HG03442 (cell line): Measurements from ENCODE around the gene SIGLEC1.

ENCODE experiments used
- ATAC-seq: cut with Tn5 transposase; IDR thresholded peaks from one replicate; pipeline ENCODE4 v1.9.1; 2021; ENCODE audit warnings: mild to moderate bottlenecking, moderate library complexity; ENCODE audit not compliant: unreplicated experiment

SIGLEC1 gene

GRCh38 chr20:3744806-3745685 is 32.6 kb upstream of the SIGLEC1 start:
- ATAC-seq = no peak

GRCh38 chr20:3744037-3744436 is 31.6 kb upstream of the SIGLEC1 start:
- no peak for ATAC-seq

- ATAC-seq = no peak
Measured at GRCh38 chr20:3743251-3743650, 30.9 kb upstream of the SIGLEC1 start.

DNA sequence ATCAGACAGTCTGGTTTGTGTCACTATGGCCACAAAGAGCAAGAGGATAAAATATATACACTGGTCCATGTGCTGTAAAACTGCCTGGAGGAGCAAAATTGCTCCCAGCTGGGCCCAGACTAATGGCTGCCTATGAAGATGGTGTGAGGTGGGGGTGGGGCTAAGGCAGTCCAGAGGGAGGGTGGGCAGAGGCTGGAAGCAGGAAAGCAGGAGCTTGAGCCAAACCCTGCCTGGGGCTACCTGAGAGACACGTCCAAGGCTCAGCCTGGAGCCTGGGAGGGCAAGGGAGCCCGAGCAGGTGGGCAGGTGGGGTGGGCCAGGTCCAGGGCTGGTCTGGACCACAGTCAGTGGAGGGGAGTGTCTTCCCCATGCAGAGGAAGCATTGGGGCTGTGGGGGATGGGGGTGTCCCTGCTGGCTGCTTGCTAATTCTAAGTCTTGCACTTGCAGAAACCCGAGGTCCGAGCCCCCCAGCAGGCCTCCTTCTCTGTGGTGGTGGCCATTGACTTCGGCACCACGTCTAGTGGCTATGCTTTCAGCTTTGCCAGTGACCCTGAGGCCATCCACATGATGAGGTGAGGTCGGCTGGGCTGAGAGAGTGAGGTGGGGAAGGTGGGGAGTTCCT is 29.5 kb upstream of the SIGLEC1 start:
- no peak for ATAC-seq

DNA sequence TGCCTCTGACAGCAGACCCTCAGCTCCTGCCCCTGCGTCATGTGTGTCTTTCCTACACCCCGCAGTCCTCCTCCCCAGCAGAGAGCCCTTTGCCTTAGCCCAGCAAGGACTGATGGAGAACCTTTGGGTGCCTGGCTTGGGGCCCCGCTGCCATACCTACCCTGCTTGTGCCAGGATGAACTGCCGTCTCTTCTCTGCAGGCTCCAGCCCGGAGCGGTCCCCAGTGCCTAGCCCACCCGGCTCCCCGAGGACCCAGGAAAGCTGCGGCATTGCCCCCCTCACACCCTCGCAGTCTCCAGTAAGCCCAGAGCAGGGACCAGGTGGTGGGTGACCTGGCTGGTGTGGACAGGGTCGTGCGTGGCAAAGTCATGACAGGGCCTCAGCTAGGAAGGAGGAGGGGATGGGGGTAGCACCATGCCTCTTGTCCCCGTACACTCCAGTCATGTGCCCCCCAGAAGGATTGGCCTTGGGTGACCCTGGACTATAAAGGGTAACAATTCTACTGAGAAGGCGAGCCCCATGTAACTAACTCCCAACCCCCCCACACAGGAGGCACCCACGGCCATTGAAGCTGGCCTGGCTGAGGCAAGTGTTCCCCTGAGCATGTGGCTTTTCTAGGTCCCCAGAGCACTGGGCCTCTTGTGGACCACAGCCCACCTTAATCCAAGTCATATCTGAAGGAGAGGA is 28.4 kb upstream of the SIGLEC1 start:
- ATAC-seq = no peak

GRCh38 chr20:3739926-3740451 is 27.6 kb upstream of the SIGLEC1 start:
- no peak for ATAC-seq

- ATAC-seq = no peak
Measured at GRCh38 chr20:3739054-3739925, 26.9 kb upstream of the SIGLEC1 start.

GRCh38 chr20:3738111-3739053 is 26.0 kb upstream of the SIGLEC1 start:
- no peak for ATAC-seq

DNA sequence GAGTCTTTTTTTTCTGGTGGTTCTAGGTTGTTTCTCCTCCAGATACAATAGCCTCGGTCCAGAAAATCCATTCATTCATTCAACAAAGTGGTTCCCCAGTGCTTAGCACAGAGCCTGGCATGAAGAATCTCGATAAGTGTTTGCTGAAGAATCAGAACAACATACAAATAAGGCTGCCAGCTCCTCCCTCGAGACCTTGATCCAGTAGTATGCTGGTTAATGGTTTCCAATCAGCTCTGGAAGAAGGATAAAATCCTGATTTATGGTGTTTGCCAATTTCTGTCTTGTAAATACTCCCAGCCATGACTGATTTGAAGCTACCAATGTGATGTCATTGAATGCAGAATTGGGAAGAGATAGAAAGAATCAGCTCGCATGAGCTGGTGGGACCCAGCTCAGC is 23.4 kb upstream of the SIGLEC1 start:
- ATAC-seq = no peak

DNA sequence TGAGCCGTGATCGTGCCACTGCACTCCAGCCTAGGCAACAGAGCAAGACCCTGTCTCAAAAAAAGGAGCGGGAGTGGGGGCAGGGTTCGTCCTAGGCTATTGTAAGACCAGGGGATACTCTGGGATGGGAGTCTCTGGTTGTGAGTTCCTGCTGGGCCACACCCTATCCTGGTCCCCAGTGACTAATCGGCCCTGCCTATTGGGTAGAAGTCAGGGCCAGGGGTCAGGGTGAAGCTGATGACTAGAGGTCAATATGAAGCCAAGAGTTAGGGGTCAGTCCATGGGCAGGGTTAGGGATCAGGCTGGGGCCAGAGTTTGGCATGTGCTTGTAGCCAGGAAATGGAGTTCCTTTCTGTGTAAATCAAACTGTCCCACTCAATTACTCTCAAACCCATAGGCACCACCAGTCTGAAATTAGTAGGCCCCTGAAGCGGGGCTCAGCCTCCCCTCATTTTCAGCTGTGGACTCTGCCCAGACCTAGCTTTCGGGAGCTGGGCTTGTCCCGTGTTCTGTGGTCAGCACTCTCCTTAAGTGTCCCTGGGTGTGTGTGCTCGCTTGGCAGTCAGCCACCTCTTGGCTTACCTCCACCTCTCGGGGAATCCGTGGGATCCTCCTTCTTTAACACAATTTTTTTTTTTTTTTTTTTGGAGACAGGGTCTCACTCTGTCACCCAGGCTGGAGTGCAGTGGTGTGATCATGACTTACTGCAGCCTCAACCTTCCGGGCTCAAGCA is 21.9 kb upstream of the SIGLEC1 start:
- ATAC-seq = no peak

DNA sequence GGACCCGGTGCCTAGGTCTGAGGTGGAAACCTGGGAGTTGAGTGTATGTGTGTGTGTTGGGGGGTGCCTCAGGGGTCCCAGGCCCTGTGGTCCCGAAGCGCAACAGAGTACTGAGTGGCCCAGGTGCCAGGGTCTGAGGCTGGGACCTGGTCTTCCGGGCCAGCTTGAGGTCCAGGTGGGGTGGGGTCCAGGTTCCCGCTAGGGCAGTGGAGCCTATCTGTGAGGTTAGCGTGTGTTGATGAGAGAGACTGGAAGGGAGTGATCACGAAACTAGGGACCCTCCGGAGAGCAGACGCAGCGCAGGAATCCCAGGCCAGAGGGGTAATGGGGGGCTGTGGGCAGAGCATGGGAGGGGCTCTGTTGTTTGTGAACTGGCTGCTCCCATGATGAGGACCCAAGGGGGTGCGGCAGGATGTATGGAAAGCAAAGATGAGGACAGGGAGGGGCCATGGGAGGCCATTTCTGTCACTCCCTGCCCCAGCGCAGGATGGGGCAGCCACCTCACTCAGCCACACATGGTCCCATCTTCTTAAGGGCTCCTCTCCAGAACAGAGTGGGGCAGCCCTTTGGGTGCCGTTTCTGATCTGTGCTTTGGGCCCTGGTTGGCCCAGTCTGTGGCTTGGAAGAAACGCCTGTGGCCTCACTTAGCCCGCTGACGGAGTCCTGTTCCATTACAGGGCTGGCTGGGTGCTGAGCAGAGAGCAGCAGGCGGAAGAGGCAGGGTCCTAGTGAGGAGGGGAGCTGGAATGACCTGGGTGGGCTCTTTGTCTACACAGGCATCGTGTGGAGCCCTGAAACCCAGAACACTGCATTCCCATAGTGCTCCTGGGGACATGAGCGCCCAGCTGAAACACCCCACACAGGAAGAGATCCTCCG is 21.0 kb upstream of the SIGLEC1 start:
- no peak for ATAC-seq

GRCh38 chr20:3732327-3733118 is 20.1 kb upstream of the SIGLEC1 start, which contains the start of gene HSPA12B:
HSPA12B (plus strand) TSS chr20:3732685; CDS start chr20:3738675, 5,990 bp downstream.
- no peak for ATAC-seq

DNA sequence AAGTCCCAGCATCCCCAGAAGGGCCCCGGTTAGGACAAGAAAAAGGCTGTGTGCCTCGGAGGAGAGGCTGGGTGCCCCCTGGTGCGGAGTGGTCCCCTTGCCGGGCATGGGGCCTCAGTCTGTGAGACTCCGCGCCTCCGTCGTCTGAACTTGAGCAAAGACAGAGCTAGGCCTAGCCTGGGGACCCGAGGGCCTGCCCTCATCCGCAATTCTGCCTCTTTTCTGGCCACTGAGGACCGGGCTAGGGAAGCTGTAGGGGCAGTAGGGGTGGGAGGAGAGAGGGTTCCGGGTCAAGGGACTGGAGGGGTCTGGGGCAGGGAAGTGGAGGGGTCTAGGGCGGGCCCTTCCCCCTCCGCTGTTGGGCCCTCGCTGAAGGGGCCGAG is 19.5 kb upstream of the SIGLEC1 start:
- ATAC-seq = no peak

- ATAC-seq = no peak
Measured at GRCh38 chr20:3730803-3731672, 18.6 kb upstream of the SIGLEC1 start.

DNA sequence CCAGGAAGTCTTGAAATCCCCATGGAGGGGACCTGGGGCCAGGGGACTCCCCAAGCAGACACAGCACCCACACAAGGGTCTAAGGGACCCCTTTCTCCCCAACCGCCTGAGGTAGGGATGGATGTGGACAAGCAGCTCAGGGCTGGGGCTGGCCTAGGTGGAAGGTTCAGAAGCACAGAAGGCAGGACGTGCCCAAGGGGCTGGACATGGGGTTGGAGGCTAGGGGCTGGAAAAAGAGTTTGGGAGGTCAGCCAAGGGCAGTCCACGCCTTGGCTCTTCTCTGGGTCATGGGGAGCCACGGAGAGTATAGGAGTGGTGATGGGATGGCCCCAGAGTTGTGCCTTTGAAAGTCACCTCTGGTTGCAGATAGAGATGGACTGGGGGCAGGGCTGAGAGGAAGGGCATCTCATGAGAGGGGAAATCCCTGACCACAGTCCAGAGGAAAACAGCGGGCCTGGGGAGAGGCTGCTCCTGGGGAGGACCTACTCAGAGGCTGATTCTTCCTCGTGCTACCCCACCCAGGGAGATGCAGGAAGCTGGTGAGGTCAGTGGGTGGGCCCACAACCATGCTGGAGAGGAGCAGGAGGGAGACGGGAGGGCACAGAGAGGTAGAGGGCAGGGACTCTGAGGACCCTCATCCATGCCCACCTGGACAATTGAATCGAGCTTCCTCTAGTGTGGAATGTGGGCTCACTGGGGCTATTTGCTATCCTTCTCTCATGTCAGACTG is 17.6 kb upstream of the SIGLEC1 start:
- ATAC-seq = no peak
